NCI-H446 (cell line): ENCODE data around the gene OVAAL.

ENCODE experiments used
- DNase-seq, 2 experiments: peaks; one replicate each; lab custom pipeline; 2025; lab: John Stamatoyannopoulos, UW

Gene OVAAL

GRCh38 chr1:180606155-180606554, 47.4 kb downstream of the OVAAL start:
- no peak for DNase-seq

- DNase-seq, result peak in 1 of 2 experiments; percentile 68
These were observed 51.1 kb downstream of the OVAAL start for GRCh38 chr1:180609643-180610555.

DNA sequence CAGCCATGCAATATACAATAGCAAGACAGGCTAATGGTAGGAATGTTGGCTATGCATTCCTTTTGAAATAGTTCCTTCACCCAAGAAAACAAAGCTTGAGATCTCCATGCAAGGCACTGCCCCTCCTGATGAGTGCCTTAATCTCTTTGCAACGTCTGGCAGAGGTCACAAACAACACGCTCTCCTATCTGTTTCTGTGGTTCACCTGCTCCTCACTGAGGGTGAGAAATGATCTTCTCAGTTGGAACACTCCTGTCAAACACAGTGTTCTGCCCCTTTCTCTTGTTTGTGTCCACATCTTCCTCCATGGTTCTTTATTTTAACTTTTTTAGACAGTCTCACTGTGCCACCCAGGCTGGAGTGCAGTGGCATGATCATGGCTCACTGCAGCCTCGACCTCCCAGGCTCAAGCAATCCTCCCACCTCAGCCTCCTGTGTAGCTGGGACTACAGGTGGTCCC, 51.8 kb downstream of the OVAAL start:
- DNase-seq, result no peak

GRCh38 chr1:180611016-180611930, 52.5 kb downstream of the OVAAL start:
- DNase-seq, result peak; percentile 33 to 48

DNA sequence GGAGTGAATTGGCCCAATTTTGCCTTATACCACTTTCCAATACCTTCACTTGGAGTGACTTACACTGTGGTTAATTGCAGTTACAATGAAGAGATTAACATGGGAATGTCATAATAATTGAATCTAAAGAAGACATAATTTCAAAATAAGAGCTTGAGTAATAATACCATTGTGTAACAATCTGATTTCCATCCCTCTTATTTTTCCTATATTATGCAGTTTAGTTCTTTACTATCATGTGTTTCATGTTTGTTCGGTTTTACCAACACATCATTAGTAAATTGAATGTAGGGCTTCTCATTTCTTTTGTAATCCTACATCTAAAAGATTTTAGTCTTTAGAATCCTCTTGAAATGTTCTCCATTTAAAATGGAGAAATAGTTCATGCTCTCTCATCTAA, 53.9 kb downstream of the OVAAL start:
- DNase-seq, result no peak

- DNase-seq, result peak in 1 of 2 experiments; percentile 20
These were observed 56.0 kb downstream of the OVAAL start for GRCh38 chr1:180614730-180615129.

GRCh38 chr1:180615493-180616290, 56.9 kb downstream of the OVAAL start:
- DNase-seq, result no peak
